ENCODE data around the gene AHSG.

The AHSG gene

DNA sequence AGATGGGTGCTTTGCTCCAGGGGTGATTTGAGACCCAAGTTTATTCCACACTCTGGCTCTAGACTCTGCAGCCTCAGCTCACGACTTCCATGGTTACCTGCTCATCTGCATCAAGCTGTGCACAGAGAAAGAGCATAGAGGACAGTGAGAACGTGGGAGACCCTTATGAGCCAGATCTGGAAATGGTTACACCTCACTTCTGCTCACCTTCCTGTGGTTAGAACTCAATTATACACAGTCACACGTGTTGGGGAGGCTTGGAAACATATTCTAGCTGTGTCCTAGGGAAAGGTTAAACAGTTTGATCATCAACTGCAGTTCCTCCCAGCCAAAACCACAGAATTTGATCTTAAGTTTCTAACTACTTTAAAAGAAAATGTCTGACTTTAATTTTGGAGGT is 29.2 kb downstream of the AHSG start:
- DNase-seq (ENCODE audit: low read depth in 2 of 2): no peak

DNA sequence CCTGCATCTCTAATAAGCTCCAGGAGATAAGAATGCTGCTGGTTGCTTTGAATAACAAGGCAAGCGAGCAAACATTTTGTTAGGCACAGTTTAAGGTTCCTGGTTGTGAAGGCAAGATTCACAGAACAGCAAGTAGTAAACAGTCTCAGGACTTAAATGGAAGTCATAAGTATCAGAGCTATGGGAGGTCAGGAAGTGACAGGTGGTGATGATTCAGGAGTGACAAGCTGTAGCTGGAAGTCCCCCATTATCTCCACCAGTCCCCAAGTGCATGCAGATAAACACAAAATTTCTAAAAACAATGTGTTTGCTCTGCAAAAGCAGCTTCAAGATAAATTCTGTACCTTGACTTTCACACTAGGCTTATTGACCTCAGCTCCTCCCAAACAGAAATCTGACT is 30.6 kb downstream of the AHSG start:
- DNase-seq (ENCODE audit: low read depth in 2 of 2): no peak

DNA sequence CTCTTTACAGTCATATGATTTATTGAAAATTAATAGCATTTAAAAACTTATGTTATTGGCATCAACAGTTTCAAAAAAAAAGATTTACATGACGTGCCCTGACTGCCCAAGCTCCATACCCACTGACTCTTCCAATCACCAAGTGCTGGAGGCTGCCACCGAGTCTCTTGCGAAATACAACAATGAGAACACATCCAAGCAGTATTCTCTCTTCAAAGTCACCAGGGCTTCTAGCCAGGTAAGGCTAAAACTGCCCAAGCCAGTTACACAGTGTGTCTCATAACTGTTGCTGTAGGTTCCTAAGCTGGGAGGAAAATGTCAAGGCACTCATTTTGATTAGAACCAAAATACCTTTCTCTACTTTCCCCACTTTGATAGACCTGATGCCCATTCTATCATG is 31.8 kb downstream of the AHSG start:
- DNase-seq (ENCODE audit: low read depth in 2 of 2): no peak

DNA sequence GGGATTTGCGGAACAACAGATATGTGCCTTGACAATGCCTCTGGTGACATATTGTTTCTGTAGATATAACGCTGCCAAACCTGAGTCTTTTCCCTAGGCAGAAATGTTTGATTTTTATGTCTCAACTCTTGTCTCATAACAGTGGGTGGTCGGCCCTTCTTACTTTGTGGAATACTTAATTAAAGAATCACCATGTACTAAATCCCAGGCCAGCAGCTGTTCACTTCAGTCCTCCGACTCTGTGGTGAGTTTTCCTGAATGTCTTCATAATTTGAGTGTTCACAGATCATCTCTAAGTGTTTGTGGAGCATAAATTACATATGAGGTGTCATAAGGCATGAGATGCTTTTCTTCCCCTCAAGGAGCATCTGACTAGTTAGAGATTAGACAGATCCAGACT is 33.2 kb downstream of the AHSG start:
- no peak for DNase-seq (ENCODE audit: low read depth in 2 of 2)

DNA sequence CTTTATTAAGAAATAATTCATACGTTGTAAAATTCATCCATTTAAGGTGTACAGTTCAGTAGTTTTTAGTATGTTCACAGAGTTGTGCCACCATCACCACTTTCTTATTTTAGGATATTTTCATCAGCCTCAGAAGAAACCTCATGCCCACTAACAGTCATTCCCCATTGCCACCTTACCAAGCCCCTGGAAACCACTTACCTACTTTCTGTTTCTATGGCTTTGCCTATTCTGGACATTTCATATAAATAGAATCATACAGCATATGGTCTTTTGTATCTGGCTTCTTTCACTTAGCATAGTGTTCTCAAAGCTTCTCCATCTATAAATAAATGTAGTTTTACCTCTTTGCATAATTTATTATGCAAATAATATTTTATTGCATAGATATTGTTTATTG is 34.0 kb downstream of the AHSG start:
- no peak for DNase-seq (ENCODE audit: low read depth in 2 of 2)

DNA sequence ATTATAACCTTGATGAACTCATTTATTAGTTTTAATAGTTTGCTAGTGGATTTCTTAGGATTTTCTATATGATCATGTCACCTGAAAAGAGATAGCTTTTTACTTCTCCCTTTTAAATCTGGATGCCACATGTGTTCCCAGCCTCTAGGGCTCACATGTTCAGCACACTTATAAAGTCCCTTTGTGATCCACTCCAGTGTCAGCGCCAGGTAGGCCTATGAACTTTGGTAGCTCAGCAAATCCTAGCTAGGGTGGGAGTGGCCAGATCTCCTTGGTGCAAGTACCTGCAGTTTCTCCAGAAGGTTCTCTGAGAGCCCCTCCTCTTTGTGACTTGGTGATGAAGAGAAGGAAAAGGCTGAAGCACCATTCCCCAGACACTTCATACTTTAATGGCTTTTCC is 36.0 kb downstream of the AHSG start:
- DNase-seq (ENCODE audit: low read depth in 2 of 2): no peak

DNA sequence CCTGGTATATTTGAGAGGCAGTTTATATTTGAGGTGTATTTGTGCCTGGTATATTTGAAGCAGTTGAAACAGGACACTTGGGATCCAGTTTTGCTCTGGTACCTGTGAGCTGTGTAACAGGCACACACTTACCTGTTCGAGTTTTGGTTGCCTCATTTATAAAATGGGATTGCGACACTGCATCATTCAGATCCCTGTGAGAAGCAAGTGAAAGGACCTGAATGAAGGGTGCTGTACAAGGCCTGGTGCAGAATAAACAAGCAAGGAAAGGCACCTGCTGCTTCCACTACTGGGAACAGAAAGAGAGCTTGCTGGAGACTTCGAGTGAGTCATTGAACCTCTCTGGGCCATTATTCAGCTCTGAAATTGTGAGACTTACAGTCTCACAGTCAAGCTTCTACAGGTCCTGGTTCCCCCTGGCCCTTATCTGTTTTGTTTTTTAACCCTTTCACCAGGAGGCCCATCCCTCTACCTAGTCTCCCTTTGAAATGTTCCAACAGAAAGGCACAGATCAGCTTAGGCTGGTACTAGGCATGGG is 38.9 kb downstream of the AHSG start:
- no peak for DNase-seq (ENCODE audit: low read depth in 2 of 2)

DNA sequence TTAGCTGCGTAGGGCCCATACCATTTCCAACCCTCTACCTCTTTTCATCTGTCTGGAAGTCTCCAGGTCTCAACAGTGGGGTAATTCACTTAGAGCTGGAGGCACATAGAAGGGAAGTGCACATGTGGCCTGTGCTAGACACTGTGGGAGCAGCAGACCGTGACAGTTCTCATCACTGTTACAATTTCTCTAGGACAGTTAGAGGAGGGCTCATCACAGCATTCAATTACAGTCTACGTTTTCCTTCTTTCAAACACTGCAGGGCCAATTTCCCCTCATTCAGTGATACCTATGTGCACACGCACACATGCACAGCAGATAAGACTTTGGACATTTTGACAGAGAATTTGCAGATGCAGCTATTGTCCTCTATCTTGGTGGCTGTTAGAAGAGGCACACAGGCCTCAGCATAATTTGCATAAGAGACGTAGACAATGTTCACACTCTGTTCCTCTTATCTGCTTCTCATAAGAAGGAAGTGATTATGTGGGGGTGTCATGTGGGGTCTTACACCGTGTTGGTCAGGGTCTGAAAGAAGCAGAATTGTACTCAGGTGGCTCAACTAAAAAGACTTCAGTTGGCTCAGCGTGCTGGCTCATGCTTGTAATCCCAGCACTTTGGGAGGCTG is 40.3 kb downstream of the AHSG start:
- no peak for DNase-seq (ENCODE audit: low read depth in 2 of 2)

DNA sequence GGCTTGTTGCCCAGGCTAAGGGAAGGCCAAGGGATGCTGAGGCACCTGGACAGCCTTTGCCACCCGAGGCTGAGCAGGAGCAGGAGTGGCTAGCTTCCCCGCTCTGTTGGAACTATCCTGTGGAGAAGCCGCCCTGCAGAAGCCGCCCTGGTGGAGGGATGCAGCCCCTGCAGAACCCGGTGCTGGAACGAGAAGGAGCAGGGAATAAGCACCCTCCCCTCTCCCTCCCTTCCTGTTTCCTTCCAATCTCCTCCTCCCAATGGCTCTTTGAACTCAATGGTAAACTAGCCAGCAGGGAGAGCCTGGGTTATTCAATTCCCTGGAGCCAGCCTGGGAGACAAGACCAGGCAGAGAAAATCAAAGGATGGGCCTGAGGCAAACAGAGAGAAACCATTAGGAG is 41.1 kb downstream of the AHSG start:
- no peak for DNase-seq (ENCODE audit: low read depth in 2 of 2)

DNA sequence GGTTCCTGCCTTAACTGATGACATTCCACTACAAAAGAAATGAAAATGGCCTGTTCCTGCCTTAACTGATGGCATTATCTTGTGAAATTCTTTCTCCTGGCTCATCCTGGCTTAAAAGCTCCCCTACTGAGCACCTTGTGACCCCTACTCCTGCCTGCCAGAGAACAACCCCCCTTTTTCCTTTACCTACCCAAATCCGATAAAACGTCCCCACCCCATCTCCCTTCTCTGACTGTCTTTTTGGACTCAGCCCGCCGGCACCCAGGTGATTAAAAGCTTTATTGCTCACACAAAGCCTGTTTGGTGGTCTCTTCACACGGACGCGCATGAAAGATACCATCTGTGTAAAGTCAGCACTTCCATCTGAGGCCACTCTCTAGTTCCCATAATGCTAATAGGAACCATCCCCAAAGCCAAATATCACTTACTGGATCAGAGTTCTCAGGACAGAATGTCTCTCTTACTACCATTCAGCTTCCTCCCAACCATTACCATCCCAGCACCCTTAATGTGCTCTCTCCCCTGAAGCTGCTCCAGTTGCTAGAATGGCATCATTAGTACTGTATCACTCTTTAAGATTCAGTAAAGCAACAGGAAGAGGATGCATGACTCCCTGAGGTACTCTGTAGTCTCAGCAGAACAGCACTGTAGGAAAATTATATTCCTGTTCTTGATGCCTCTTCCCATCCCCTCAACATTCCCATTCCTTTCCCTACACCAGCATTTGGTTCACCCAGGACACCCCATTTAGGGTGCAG is 50.7 kb downstream of the AHSG start:
- no peak for DNase-seq (ENCODE audit: low read depth in 2 of 2)

DNA sequence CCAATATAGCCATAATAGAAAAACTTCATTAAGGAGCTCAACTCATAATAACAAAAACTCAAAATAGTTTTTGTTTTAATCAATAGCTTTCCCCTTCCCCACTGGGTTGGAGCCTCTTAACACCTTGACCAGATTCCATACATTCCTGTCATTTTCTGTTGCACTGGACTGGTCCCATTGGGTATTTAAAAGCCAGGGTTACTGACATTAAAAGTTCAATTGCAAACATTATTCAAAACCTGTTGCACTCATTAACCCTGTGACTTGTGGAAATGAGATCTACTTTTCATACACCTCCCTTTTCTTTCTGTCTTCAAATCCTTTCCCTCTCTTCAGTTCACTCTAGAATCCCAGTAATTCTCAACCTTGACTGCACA is 51.2 kb downstream of the AHSG start:
- DNase-seq (ENCODE audit: low read depth in 2 of 2): no peak

DNA sequence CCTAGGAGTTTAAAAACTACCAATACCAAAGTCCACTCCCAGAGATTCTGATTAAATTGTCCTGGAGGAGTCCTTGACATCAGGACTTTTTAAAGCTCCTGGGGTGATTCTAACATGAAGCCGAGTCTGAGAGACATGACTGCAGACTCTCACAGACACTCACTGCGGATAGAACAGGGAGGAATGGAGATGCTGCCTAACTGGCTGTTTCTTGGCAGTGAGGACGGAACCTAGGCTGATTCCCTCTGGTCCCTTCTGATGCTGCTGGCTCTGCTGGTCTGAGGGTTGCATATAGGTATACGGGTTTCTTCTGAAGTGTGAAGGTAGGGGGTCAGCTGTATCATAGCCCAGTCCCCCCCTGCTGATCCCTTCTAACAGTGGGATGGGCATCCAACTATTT is 51.6 kb downstream of the AHSG start:
- no peak for DNase-seq (ENCODE audit: low read depth in 2 of 2)

DNA sequence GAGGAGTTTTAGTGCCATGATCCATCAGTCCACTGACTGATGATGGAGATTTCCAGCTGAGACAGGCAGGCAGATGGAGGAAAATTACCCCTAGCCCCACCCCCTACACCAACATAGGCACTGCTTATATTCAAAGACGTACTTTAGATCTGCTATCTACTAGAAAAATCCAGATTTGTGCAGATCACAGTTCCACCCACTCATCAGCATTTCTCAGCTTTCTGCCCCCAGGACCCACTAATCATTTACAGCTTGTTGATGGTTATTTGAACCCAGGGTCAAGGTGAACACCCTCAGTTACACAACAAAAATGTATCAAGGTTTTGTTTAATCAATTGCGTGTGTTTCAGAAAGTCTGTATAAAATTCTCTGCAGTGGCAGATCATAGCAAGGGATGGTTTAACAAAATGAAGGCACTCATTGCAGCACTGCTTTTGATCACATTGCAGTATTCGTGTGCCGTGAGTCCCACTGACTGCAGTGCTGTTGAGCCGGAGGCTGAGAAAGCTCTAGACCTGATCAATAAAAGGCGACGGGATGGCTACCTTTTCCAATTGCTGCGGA is 52.8 kb downstream of the AHSG start, which contains the start of gene HRG:
Gene HRG, plus strand, starts transcription at position 390 of the 564 bp plus-strand sequence. Its CDS starts 18 bp downstream, at position 408.
- no peak for DNase-seq (ENCODE audit: low read depth in 2 of 2)

DNA sequence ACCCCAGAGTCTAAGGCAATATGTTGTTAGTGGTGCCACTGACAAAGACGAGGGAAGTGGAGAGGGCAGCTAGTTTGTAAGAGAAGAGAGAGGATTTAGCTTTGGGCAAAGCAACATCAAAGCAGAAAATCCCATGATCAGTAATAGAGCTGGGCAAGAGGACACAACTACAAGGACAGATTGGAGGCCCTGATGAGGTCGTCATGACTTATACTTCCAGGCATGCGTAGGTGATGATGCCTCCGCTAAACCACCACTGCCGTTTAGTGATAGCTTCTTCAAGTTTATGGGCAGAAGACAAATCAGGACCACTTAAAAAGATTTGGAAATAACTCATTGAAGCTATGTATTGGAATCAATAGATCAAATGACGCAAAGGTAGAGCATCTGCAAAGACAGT is 55.6 kb downstream of the AHSG start:
- DNase-seq (ENCODE audit: low read depth in 2 of 2): no peak

DNA sequence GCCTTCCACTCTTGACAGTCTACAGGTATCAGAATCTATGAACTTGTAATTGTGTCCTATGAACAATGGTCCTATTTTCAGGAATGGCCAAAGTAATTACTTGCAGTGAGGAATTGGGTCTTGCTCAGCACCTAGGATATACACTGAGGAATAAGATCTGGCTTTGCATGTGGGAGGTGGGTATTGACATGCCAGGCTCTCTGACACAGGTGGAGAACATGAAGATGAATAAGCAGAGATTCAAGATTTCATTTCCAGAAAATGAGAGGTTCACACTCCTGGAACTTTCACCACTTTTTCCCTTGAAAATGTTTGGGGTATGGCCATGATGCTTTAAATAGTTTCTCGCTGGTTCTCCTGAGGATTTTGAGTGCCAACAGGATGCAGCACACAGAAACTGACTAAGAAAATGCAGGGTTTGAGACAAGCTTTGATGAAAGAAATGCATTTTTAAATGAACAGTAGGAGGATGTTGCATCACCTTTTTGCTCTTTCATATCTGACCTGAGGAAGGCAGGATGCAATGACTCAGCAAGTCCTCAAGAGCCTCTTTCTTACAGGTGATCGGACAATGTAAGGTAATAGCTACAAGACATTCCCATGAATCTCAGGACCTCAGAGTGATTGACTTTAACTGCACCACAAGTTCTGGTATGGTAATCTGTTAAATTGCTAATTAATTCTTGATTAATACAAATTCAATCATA is 56.7 kb downstream of the AHSG start:
- DNase-seq (ENCODE audit: low read depth in 2 of 2): no peak

DNA sequence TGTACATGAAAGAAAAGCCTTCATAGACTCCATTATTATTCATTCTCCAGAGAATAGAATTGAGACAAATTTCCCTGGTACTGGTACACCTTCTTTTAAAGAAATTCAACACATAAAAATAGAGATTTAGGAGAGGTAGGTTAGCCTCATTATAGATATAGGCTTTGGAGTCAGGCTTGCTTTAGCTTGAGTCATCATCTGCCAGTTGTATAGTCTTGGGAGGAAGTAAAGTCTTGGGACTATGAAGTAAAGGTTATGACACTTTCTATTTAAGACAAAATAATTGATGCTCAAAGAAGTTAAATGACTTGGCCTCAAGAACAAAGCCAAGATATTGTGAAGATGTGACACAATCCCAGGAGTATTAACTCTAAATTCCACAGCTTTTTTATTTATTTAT is 57.3 kb downstream of the AHSG start:
- no peak for DNase-seq (ENCODE audit: low read depth in 2 of 2)

Measured in stimulated activated CD8-positive, alpha-beta memory T cell treated with anti-CD3 and anti-CD28 coated beads, Interleukin-2, amount 100 ng/mL, for 1 hour (primary cell).